Psoas muscle (tissue), 8 donors: ENCODE data around the gene PANX1. TPM values are rescaled to one million over a fixed set of nuclear protein-coding genes. Genes with fewer than 3 reads are reported as not detected.

Experiments used
- ATAC-seq, 4 donors: fragments of 200-7000 bp; cut with Tn5 transposase; one replicate each; pipeline ENCODE4 v1.9.1; 2020; ENCODE audit warnings: moderate library complexity in 3 of 4, mild to moderate bottlenecking in 2 of 4
- DNase-seq, 2 donors: peaks; one replicate each; pipeline ENCODE4 v3.0.0-alpha.2; 2020
- H3K27ac ChIP-seq: fragments of 200-600 bp; one replicate; pipeline ENCODE4 v1.8.0; 2022
- H3K27me3 ChIP-seq, 3 donors: fragments of 200-600 bp in 1 of 3; one replicate each; pipeline versions ENCODE4 v1.6.1 to v1.8.0; 2013 to 2022; ENCODE audit warnings: low read length in 2 of 3, mild to moderate bottlenecking in 2 of 3, moderate library complexity in 1 of 3; ENCODE audit not compliant: insufficient read depth in 3 of 3
- H3K36me3 ChIP-seq, 2 donors: fragments of 200-600 bp in 1 of 2; one replicate each; pipeline versions ENCODE4 v1.6.1 to v1.8.0; 2013 to 2022; ENCODE audit warnings: low read depth in 1 of 2, mild to moderate bottlenecking in 1 of 2, moderate library complexity in 1 of 2; ENCODE audit not compliant: insufficient read depth in 1 of 2
- H3K4me1 ChIP-seq: fragments of 200-600 bp; one replicate; pipeline ENCODE4 v1.8.0; 2022
- H3K4me3 ChIP-seq: fragments of 200-600 bp; one replicate; pipeline ENCODE4 v1.8.0; 2022; ENCODE audit warnings: mild to moderate bottlenecking
- H3K9me3 ChIP-seq: fragments of 200-600 bp; one replicate; pipeline ENCODE4 v1.8.0; 2022
- CTCF ChIP-seq: fragments of 200-600 bp; IDR thresholded peaks from one replicate; pipeline ENCODE4 v1.8.0; 2022; ENCODE audit warnings: antibody characterized with exemption
- WGBS, 3 donors: extraction: QIAGEN DNeasy Blood & Tissue Kit; methylation state at CpG; one replicate each; pipeline versions ENCODE4 v1.1.6 to v1.1.7; 2013; 5-methylcytosine and 5-hydroxymethylcytosine counted together
- intact Hi-C, 2 donors: fragments of 100-400 bp; cut with DNase I; formaldehyde crosslinking; loops; one replicate each; pipeline versions ENCODE4 v1.11.0 to v1.14.2; 2022
- polyA plus RNA-seq, 3 donors: library from polyadenylated mRNA; stranded (reverse); fragments of 200-250 nt; gene quantifications; one replicate each; pipeline ENCODE4 v1.2.3, GENCODE V29; 2013
- total RNA-seq, 4 donors: library from RNA; stranded (reverse); fragmentation: NEBNext Ultra II Directional in 2 of 4; extraction: Animal tissue kit (Norgen Biotek cat#: 25700) in 2 of 4; gene quantifications; one replicate each; pipeline versions ENCODE4 v1.2.1 to v1.2.4, GENCODE V29; 2021 to 2023
- donor health status: healthy with polysubstance abuse.
- donor health status: DM: no; HTN: no; CAD: no; lungs with moderate emphysema.
- donor health status: Bipolar disorder and iron deficiency.
- donor health status: healthy.
- donor health status: DM: yes; HTN: yes; CAD: no.
- donor health status: DM: no; HTN: no; CAD: no.
- donor health status: DM: no; HTN: no; CAD: no.
- donor health status: DM: yes; HTN: yes; CAD: no.

PANX1 gene
- total and polyA plus RNA-seq, 7 donors, result 9.2 to 87.2 (median 33.5) TPM

- Histone ChIP-seq H3K4me1 (no peaks in the 10 kb centered on the region), H3K9me3 (peaks cover 3% of the 10 kb centered on the region), H3K4me3 (no peak overlapping the region), H3K27me3 (no peaks in the 10 kb centered on the region), H3K27ac (no peak overlapping the region), H3K36me3 (no peaks in the 10 kb centered on the region)
- TF ChIP-seq CTCF, result no peak
- DNase-seq (no peak), ATAC-seq (no peak)
- WGBS, 3 donors, result 71 to 84% (median 80%) methylated on average over 2 of the region's 2 CpGs
- intact Hi-C loops, result no loop called here
Measured at GRCh38 chr11:94212898-94213297, 84.3 kb downstream of the PANX1 start.

GRCh38 chr11:94217705-94218104 lies 89.1 kb downstream of the PANX1 start:
- Histone ChIP-seq H3K36me3 (no peaks in the 10 kb centered on the region), H3K27ac (no peak overlapping the region), H3K4me3 (no peak overlapping the region), H3K4me1 (no peaks in the 10 kb centered on the region), H3K9me3 (peaks cover 2% of the 10 kb centered on the region), H3K27me3 (no peaks in the 10 kb centered on the region)
- ATAC-seq (no peak), DNase-seq (no peak)
- 77 to 86% (median 83%) methylated on average over 1 of the region's 1 CpG for WGBS, 3 donors
- intact Hi-C loops, result no loop called here
- TF ChIP-seq CTCF, result no peak

GRCh38 chr11:94218372-94218771 lies 89.7 kb downstream of the PANX1 start:
- no peaks in the 10 kb centered on the region for H3K36me3 ChIP-seq
- no peaks in the 10 kb centered on the region for H3K27me3 ChIP-seq
- no peak for ATAC-seq
- no peak for TF ChIP-seq CTCF
- no peak overlapping the region for H3K27ac ChIP-seq
- intact Hi-C loops, result no loop called here
- no peak overlapping the region for H3K4me3 ChIP-seq
- DNase-seq, result no peak
- no peaks in the 10 kb centered on the region for H3K4me1 ChIP-seq
- 90 to 97% (median 94%) methylated on average over 2 of the region's 2 CpGs for WGBS, 3 donors
- H3K9me3 ChIP-seq, result peaks cover 2% of the 10 kb centered on the region

GRCh38 chr11:94219771-94220170 lies 91.1 kb downstream of the PANX1 start:
- H3K27ac ChIP-seq, result no peak overlapping the region
- ATAC-seq (no peak), DNase-seq (no peak)
- no peaks in the 10 kb centered on the region for H3K27me3 ChIP-seq
- no peaks in the 10 kb centered on the region for H3K36me3 ChIP-seq
- 85 to 90% (median 85%) methylated on average over 5 of the region's 5 CpGs for WGBS, 3 donors
- no peak overlapping the region for H3K4me3 ChIP-seq
- H3K9me3 ChIP-seq, result peaks cover 2% of the 10 kb centered on the region
- H3K4me1 ChIP-seq, result no peaks in the 10 kb centered on the region
- no peak for TF ChIP-seq CTCF
- intact Hi-C loops, result no loop called here

- ATAC-seq, result no peak
- no peak for DNase-seq
- Histone ChIP-seq H3K27ac (no peak overlapping the region), H3K4me3 (no peak overlapping the region), H3K9me3 (no peaks in the 10 kb centered on the region), H3K27me3 (no peaks in the 10 kb centered on the region), H3K36me3 (no peaks in the 10 kb centered on the region), H3K4me1 (no peaks in the 10 kb centered on the region)
- no peak for TF ChIP-seq CTCF
- 7 to 13% (median 11%) methylated on average over 3 of the region's 3 CpGs for WGBS, 3 donors
- intact Hi-C loops, result no loop called here
Measured at GRCh38 chr11:94224078-94224477, 95.4 kb downstream of the PANX1 start.
